ENCODE data around the gene CPLX1. TPM values are rescaled to one million over a fixed set of nuclear protein-coding genes. Genes with fewer than 3 reads are reported as not detected.

The CPLX1 gene
- total RNA-seq, 2 experiments from 2014 or later: 1.5 TPM

DNA sequence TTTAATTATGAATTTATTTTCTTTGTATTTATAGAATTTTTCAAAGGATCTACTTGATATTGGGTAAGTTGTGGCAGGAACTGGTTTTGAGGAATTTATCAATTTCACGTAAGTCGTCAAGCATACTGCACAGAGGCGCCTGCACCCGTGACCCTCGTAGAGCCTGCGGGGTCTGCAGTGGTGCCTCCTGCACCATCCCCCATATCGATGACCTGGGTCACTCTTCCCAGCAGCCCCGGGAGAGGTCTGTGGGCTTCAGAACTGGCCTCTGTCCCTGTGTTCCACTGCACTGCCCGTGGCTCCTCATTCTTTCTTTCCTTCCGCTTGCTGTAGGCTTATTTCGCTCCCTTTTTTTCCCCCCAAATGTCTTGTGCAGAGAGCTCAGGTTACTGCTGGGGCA is 31.5 kb upstream of the CPLX1 start:
- H3K36me3 Mint-ChIP-seq (ENCODE audit: low read depth): peaks cover 80% of the 10 kb centered on the region
- H3K9me3 ChIP-seq (ENCODE audit: control insufficient read depth in 1 of 2, insufficient read depth in 1 of 2, low read length in 2 of 2): peaks cover 0 to 14% of the 10 kb centered on the region in 2 experiments
- ATAC-seq (ENCODE audit: poor library complexity) (no peak), DNase-seq (no peak)
- H3K4me1 ChIP-seq (ENCODE audit: insufficient read depth, low read length): no peaks in the 10 kb centered on the region
- peaks cover 9% of the 10 kb centered on the region for H3K4me1 Mint-ChIP-seq (ENCODE audit: low read depth)
- H3K4me3 ChIP-seq (ENCODE audit: low read length): no peak overlapping the region
- H3K27me3 Mint-ChIP-seq: no peaks in the 10 kb centered on the region
- intact Hi-C loops (cut with DNase I, micrococcal nuclease): no loop called here
- no peak overlapping the region for H3K27ac Mint-ChIP-seq
- POLR2A ChIA-PET: no interaction called here
- H3K27me3 ChIP-seq (ENCODE audit: control insufficient read depth in 1 of 2, insufficient read depth in 2 of 2, low read length in 2 of 2): no peaks in the 10 kb centered on the region
- CTCF ChIA-PET: no interaction called here
- TF ChIP-seq, protein P1, sequence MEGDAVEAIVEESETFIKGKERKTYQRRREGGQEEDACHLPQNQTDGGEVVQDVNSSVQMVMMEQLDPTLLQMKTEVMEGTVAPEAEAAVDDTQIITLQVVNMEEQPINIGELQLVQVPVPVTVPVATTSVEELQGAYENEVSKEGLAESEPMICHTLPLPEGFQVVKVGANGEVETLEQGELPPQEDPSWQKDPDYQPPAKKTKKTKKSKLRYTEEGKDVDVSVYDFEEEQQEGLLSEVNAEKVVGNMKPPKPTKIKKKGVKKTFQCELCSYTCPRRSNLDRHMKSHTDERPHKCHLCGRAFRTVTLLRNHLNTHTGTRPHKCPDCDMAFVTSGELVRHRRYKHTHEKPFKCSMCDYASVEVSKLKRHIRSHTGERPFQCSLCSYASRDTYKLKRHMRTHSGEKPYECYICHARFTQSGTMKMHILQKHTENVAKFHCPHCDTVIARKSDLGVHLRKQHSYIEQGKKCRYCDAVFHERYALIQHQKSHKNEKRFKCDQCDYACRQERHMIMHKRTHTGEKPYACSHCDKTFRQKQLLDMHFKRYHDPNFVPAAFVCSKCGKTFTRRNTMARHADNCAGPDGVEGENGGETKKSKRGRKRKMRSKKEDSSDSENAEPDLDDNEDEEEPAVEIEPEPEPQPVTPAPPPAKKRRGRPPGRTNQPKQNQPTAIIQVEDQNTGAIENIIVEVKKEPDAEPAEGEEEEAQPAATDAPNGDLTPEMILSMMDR (IDR thresholded peaks at IDR 0.05): no peak
- H3K27ac ChIP-seq (ENCODE audit: low read depth in 1 of 2, low read length in 2 of 2): no peak overlapping the region
- H3K9me3 Mint-ChIP-seq: no peaks in the 10 kb centered on the region
- peaks cover 69% of the 10 kb centered on the region for H3K36me3 ChIP-seq (ENCODE audit: insufficient read depth, low read length)
- no peak overlapping the region for H3K4me3 Mint-ChIP-seq

GRCh38 chr4:856225-856901 is 30.4 kb upstream of the CPLX1 start:
- H3K4me1 Mint-ChIP-seq (ENCODE audit: low read depth): peaks cover 9% of the 10 kb centered on the region
- peak overlapping the region; percentile 17 for H3K27ac Mint-ChIP-seq
- no peaks in the 10 kb centered on the region for H3K27me3 Mint-ChIP-seq
- ATAC-seq (ENCODE audit: poor library complexity): no peak
- H3K27me3 ChIP-seq (ENCODE audit: control insufficient read depth in 1 of 2, insufficient read depth in 2 of 2, low read length in 2 of 2): no peaks in the 10 kb centered on the region
- DNase-seq: peak in 1 of 14 experiments; percentile 49
- H3K4me3 Mint-ChIP-seq: no peak overlapping the region
- H3K4me3 ChIP-seq (ENCODE audit: low read length): no peak overlapping the region
- H3K36me3 Mint-ChIP-seq (ENCODE audit: low read depth): peaks cover 76% of the 10 kb centered on the region
- ChIA-PET CTCF (interaction anchor here (1.4 kb wide), 1 partner anchor 114 kb away, joined by 3 read pairs; no protein-coding TSS in a partner anchor), POLR2A (interaction anchor here (0.9 kb wide), 1 partner anchor 76 kb away, joined by 3 read pairs; the partner anchor contains the start of genes GAK and TMEM175)
- H3K9me3 Mint-ChIP-seq: no peaks in the 10 kb centered on the region
- intact Hi-C loops (cut with DNase I, micrococcal nuclease): no loop called here
- H3K27ac ChIP-seq (ENCODE audit: low read depth in 1 of 2, low read length in 2 of 2): peak overlapping the region; percentile 34 to 48
- no peaks in the 10 kb centered on the region for H3K4me1 ChIP-seq (ENCODE audit: insufficient read depth, low read length)
- H3K36me3 ChIP-seq (ENCODE audit: insufficient read depth, low read length): peaks cover 69% of the 10 kb centered on the region
- peaks cover 0 to 14% of the 10 kb centered on the region in 2 experiments for H3K9me3 ChIP-seq (ENCODE audit: control insufficient read depth in 1 of 2, insufficient read depth in 1 of 2, low read length in 2 of 2)
- TF ChIP-seq, protein P1 (IDR thresholded peaks at IDR 0.05): no peak

GRCh38 chr4:855880-856224 is 29.9 kb upstream of the CPLX1 start:
- H3K36me3 ChIP-seq (ENCODE audit: insufficient read depth, low read length): peaks cover 69% of the 10 kb centered on the region
- intact Hi-C loops (cut with DNase I, micrococcal nuclease): no loop called here
- H3K9me3 ChIP-seq (ENCODE audit: control insufficient read depth in 1 of 2, insufficient read depth in 1 of 2, low read length in 2 of 2): peaks cover 0 to 14% of the 10 kb centered on the region in 2 experiments
- Mint-ChIP-seq H3K27me3 (no peaks in the 10 kb centered on the region), H3K4me3 (no peak overlapping the region), H3K27ac (no peak overlapping the region), H3K36me3 (ENCODE audit: low read depth) (peaks cover 76% of the 10 kb centered on the region), H3K4me1 (ENCODE audit: low read depth) (peaks cover 9% of the 10 kb centered on the region), H3K9me3 (no peaks in the 10 kb centered on the region)
- peak overlapping the region; percentile 34 to 48 for H3K27ac ChIP-seq (ENCODE audit: low read depth in 1 of 2, low read length in 2 of 2)
- H3K27me3 ChIP-seq (ENCODE audit: control insufficient read depth in 1 of 2, insufficient read depth in 2 of 2, low read length in 2 of 2): no peaks in the 10 kb centered on the region
- ChIA-PET POLR2A (interaction anchor here (0.9 kb wide), 1 partner anchor 76 kb away, joined by 3 read pairs; the partner anchor contains the start of genes GAK and TMEM175), CTCF (interaction anchor here (1.4 kb wide), 1 partner anchor 113 kb away, joined by 3 read pairs; no protein-coding TSS in a partner anchor)
- no peaks in the 10 kb centered on the region for H3K4me1 ChIP-seq (ENCODE audit: insufficient read depth, low read length)
- ATAC-seq (ENCODE audit: poor library complexity) (no peak), DNase-seq (peak in 1 of 14 experiments; percentile 3)
- no peak overlapping the region for H3K4me3 ChIP-seq (ENCODE audit: low read length)
- TF ChIP-seq, protein P1 (IDR thresholded peaks at IDR 0.05): no peak

All from CD4-positive, alpha-beta T cell (primary cell).